OCI-LY1 (cell line): ENCODE data around the gene CCDC117.

Experiments
- H2AFZ ChIP-seq: fragments of 200-600 bp; sonication (generic), shearing (Covaris generic); 2 replicates; pipeline ENCODE4 v1.6.0; 2014; ENCODE audit warnings: antibody characterized with exemption, mild to moderate bottlenecking, low read length
- H3F3A ChIP-seq: fragments of 200-600 bp; sonication (generic), shearing (Covaris generic); 2 replicates; pipeline ENCODE4 v1.6.0; 2014; ENCODE audit warnings: mild to moderate bottlenecking, antibody characterized with exemption, low read length, moderate library complexity; ENCODE audit not compliant: insufficient read depth
- H3K27ac ChIP-seq: fragments of 200-600 bp; sonication (generic); 2 replicates; pipeline ENCODE4 v1.5.1; 2014; ENCODE audit warnings: low read length, mixed run types, mild to moderate bottlenecking, low read depth; ENCODE audit not compliant: poor library complexity, severe bottlenecking
- H3K27me3 ChIP-seq: fragments of 200-600 bp; sonication (generic); 2 replicates; pipeline ENCODE4 v1.6.0; 2014; ENCODE audit warnings: antibody characterized with exemption, mild to moderate bottlenecking, low read length, moderate library complexity; ENCODE audit not compliant: insufficient read depth
- H3K36me3 ChIP-seq: fragments of 200-600 bp; sonication (generic); 2 replicates; pipeline ENCODE4 v1.6.1; 2014; ENCODE audit warnings: mild to moderate bottlenecking, antibody characterized with exemption, low read length, moderate library complexity, mixed read lengths; ENCODE audit not compliant: insufficient read depth
- H3K4me1 ChIP-seq: fragments of 200-600 bp; sonication (generic); 2 replicates; pipeline ENCODE4 v1.5.1; 2014; ENCODE audit warnings: mild to moderate bottlenecking, low read length, moderate library complexity; ENCODE audit not compliant: insufficient read depth, severe bottlenecking
- H3K4me2 ChIP-seq: fragments of 200-600 bp; sonication (generic), shearing (Covaris generic); 2 replicates; pipeline ENCODE4 v1.6.1; 2014; ENCODE audit warnings: low read length
- H3K4me3 ChIP-seq: fragments of 200-600 bp; sonication (generic); 2 replicates; pipeline ENCODE4 v1.5.1; 2014; ENCODE audit warnings: low read length, low read depth, mild to moderate bottlenecking, mixed read lengths; ENCODE audit not compliant: poor library complexity, severe bottlenecking
- H3K79me2 ChIP-seq: fragments of 200-600 bp; shearing (Covaris generic); 2 replicates; pipeline ENCODE4 v1.6.1; 2016; ENCODE audit warnings: mixed run types, low read length, mixed read lengths; ENCODE audit not compliant: insufficient read depth
- H3K9ac ChIP-seq: fragments of 200-600 bp; sonication (generic), shearing (Covaris generic); 2 replicates; pipeline ENCODE4 v1.6.1; 2014; ENCODE audit warnings: mild to moderate bottlenecking, low read length, mixed read lengths
- H3K9me2 ChIP-seq: fragments of 200-600 bp; sonication (generic), shearing (Covaris generic); 2 replicates; pipeline ENCODE4 v1.6.1; 2014; ENCODE audit warnings: low read depth, mild to moderate bottlenecking, low read length, mixed read lengths
- H3K9me3 ChIP-seq: fragments of 200-600 bp; shearing (Covaris generic); 2 replicates; pipeline ENCODE4 v1.6.1; 2014; ENCODE audit warnings: low read length, mixed read lengths
- H4K20me1 ChIP-seq: fragments of 200-600 bp; sonication (generic), shearing (Covaris generic); 2 replicates; pipeline ENCODE4 v1.6.0; 2016; ENCODE audit warnings: mild to moderate bottlenecking, low read length; ENCODE audit not compliant: insufficient read depth
- EZH2 ChIP-seq: fragments of 200-600 bp; sonication (generic), shearing (Covaris generic); IDR thresholded peaks from 2 replicates; pipeline ENCODE4 v1.8.0; 2017; ENCODE audit warnings: borderline replicate concordance, mixed run types, mild to moderate bottlenecking, antibody characterized with exemption, low read length, moderate library complexity, mixed read lengths
- TF ChIP-seq, protein P1 (sequence below): fragments of 200-600 bp; sonication (generic), shearing (Covaris generic); IDR thresholded peaks from 2 replicates; pipeline ENCODE4 v1.5.1; 2017; ENCODE audit warnings: mild to moderate bottlenecking, antibody characterized with exemption, low read length, moderate library complexity, mixed read lengths

Gene CCDC117

DNA sequence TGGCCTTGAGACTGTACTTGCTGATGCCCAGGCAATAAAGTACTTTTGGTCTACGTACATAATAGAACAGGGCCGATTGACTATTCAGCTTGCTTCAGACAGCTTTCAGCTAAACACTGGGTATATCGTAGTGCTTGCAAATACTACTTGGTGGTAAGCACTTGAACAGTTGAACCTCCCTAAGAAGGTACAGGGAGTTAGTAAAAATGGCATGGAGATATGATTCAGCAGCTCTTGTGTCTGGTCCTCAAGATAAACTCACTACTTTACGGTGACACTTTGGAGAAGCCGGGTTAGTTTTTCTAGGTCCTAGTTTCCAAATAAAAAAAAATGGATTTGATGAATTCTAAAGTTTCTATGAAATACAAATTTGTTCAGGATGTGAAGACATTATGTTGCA lies 7.3 kb downstream of the CCDC117 start:
- Histone ChIP-seq H3K79me2 (peaks cover 9% of the 10 kb centered on the region), H3K4me1 (no peaks in the 10 kb centered on the region), H3F3A (no peaks in the 10 kb centered on the region), H3K9me3 (no peaks in the 10 kb centered on the region), H3K9ac (no peak overlapping the region), H4K20me1 (no peaks in the 10 kb centered on the region), H3K4me3 (no peak overlapping the region), H3K36me3 (peaks cover 68% of the 10 kb centered on the region), H3K27me3 (no peaks in the 10 kb centered on the region), H3K4me2 (no peak overlapping the region), H2AFZ (no peak overlapping the region), H3K9me2 (no peaks in the 10 kb centered on the region), H3K27ac (no peak overlapping the region)
- no peak for TF ChIP-seq EZH2
- TF ChIP-seq, protein P1, sequence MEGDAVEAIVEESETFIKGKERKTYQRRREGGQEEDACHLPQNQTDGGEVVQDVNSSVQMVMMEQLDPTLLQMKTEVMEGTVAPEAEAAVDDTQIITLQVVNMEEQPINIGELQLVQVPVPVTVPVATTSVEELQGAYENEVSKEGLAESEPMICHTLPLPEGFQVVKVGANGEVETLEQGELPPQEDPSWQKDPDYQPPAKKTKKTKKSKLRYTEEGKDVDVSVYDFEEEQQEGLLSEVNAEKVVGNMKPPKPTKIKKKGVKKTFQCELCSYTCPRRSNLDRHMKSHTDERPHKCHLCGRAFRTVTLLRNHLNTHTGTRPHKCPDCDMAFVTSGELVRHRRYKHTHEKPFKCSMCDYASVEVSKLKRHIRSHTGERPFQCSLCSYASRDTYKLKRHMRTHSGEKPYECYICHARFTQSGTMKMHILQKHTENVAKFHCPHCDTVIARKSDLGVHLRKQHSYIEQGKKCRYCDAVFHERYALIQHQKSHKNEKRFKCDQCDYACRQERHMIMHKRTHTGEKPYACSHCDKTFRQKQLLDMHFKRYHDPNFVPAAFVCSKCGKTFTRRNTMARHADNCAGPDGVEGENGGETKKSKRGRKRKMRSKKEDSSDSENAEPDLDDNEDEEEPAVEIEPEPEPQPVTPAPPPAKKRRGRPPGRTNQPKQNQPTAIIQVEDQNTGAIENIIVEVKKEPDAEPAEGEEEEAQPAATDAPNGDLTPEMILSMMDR, result no peak

DNA sequence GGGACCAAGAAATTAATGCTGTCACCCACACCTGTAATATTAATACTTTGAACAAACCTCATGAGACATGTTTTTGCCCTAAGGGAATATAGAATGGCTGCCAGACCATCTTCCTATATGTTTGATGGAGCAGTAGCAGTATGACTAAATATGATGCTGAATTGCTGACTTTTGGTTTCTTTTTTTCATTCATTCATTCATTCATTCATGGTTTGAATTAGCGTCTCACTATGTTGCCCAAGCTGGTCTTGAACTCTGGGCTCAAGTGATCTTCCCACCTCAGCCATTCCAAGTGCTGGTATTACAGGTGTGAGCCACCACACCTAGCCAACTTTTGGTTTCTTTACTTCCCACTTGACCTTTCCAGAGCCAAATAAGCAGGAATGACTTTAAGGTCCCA lies 7.8 kb downstream of the CCDC117 start:
- H3K9me3 ChIP-seq, result no peaks in the 10 kb centered on the region
- H3K9me2 ChIP-seq, result no peaks in the 10 kb centered on the region
- no peak for TF ChIP-seq EZH2
- TF ChIP-seq, protein P1, result no peak
- H3K27me3 ChIP-seq, result no peaks in the 10 kb centered on the region
- no peak overlapping the region for H3K27ac ChIP-seq
- H3K9ac ChIP-seq, result no peak overlapping the region
- no peaks in the 10 kb centered on the region for H3F3A ChIP-seq
- no peak overlapping the region for H3K4me2 ChIP-seq
- no peak overlapping the region for H2AFZ ChIP-seq
- peaks cover 68% of the 10 kb centered on the region for H3K36me3 ChIP-seq
- H3K79me2 ChIP-seq, result peaks cover 9% of the 10 kb centered on the region
- H3K4me3 ChIP-seq, result no peak overlapping the region
- no peaks in the 10 kb centered on the region for H3K4me1 ChIP-seq
- H4K20me1 ChIP-seq, result no peaks in the 10 kb centered on the region

DNA sequence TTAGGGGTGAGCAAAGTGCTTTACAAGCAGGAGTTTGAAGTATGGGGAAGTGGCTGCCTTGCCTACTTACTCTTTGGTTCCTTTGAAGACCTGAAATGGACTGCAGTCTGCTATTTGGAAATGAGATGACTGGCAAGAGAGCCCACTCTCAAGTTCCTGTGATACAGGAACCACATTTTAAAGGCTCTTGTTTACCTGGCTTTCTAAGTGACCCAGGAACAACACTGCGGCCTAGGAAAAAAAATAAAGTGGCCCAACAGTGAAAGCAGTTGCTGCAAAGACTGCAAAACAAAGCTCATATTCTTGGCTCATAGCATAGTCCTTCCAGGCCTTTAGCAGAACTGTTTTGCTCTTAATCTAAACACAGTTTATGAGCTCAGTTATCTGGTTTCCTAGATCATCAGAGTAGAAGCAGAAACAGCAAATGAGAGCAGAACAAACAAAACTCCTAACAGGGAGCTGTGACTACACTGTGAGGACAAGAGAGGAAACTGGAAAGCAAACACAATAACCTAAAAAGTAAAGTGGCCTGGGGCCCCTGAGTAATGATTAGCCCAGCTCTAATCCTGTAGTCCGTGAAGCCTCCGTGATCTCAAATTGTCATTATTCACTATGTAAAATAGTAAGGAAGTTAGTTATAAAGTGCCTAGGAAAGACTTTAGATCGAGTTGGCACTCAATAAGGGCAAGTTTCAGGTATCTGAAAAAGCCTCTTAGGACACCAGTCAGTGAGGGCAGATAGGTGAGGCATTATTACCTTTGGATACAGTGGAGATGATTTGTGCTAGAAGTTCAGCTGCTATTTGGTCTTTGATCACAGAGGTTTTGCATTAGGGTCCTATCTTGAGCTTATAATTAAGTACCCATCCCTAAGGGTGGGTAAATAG lies 11.5 kb downstream of the CCDC117 start:
- TF ChIP-seq, protein P1, result no peak
- TF ChIP-seq EZH2, result no peak
- H3K79me2 ChIP-seq, result no peaks in the 10 kb centered on the region

More for the DNA sequence above, 11.5 kb downstream of the CCDC117 start:
- Histone ChIP-seq H3K36me3 (peaks cover 86% of the 10 kb centered on the region), H3K4me2 (no peak overlapping the region), H3K9ac (no peak overlapping the region), H2AFZ (no peak overlapping the region), H3K4me1 (no peaks in the 10 kb centered on the region), H3K27ac (no peak overlapping the region), H3F3A (no peaks in the 10 kb centered on the region), H3K9me2 (no peaks in the 10 kb centered on the region), H3K4me3 (no peak overlapping the region), H3K27me3 (no peaks in the 10 kb centered on the region), H4K20me1 (no peaks in the 10 kb centered on the region), H3K9me3 (no peaks in the 10 kb centered on the region)
